Stimulated activated CD8-positive, alpha-beta memory T cell treated with anti-CD3 and anti-CD28 coated beads, Interleukin-2, amount 100 ng/mL, for 1 hour (primary cell): ENCODE results near the gene SLC39A9.
"Not testable (repeated sequence)": the region's sequence is repeated elsewhere in the genome, so short reads cannot be mapped to it uniquely, and the experiment has no call there.

Experiments used
- DNase-seq, 2 donors: peaks; one replicate each; pipeline ENCODE4 v3.0.0-alpha.2; 2020; ENCODE audit warnings: low read depth in 2 of 2

The SLC39A9 gene

DNA sequence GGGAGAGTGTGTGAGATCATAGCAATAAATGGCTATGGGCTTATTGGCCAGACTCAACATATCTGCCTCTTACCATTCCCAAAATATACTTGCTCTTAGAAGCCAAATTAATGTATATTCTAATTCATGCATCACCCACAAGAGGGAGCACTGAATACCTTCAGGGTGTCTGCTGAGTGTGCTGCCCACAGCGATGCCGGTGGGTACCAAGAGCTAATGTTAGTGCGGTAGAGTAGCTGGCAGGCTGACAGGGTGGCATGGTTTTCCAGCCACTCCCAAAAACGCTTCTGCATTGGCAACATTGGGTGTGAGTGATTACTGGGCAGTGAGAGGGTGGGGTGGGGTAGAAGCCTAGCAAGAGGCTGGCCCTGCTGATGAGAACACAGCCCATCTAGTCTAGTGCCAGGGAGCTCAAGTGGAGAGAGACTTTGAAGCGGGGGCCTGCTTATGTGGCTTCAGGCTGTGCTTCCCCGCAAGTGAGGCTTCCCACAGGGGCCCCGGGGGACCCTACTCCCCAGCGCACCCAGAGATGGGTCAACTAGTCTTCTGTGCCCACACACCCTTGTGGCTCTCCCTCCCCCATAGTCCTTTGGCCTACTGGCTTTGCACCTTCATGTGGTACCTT, 76.8 kb downstream of the SLC39A9 start:
- DNase-seq = no peak

DNA sequence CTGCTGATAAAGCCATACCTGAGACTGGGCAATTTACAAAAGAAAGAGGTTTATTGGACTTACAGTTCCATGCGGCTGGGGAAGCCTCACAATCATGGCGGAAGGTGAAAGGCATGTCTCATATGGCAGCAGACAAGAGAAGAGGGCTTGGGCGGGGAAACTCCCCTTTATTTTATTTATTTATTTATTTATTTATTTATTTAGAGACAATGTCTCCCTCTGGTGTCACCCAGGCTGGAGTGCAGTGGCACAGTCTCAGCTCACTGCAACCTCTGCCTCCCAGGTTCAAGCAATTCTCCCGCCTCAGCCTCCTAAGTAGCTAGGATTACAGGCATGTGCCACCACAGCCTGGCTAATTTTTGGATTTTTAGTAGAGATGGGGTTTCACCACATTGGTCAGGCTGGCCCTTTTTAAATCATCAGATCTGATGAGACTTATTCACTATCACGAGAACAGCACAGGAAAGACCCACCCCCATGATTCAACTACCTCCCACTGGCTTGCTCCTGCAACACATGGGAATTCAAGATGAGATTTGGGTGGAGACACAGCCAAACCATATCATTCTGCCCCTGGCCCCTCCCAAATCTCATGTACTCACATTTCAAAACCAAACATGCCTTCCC, 78.4 kb downstream of the SLC39A9 start:
- DNase-seq = not testable (repeated sequence)

DNA sequence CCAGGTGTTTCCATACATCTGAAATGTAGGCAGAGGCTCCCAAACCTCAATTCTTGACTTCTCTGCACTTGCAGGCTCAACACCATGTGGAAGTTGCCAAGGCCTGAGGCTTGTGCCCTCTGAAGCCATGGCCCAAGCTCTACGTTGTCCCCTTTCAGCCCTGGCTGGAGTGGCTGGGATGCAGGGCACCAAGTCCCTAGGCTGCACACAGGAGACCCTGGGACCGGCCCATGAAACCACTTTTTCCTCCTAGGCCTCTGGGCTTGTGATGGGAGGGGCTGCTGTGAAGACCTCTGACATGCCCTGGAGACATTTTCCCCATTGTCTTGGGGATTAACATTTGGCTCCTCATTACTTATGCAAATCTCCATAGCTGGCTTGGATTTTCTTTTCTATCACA, 79.6 kb downstream of the SLC39A9 start:
- DNase-seq = not testable (repeated sequence)

DNA sequence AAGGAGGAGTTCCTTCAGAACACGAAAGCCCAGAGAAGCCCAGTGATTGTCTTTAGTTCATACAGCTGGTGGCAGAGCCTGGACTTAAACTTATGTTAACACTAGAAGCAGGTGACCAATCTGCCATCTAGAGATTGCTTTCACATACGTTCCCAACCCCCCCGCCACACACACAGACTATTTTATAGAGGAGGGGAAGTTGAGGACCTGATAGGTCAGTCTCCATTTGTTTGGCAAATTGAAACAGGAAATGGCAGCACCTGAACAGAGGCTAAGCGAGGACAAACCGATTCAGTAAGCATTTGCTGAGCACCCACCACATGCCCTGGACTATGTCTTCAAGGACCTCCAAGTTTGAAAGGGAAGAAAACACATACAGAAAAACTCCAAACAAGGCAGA, 81.2 kb downstream of the SLC39A9 start:
- no peak for DNase-seq

DNA sequence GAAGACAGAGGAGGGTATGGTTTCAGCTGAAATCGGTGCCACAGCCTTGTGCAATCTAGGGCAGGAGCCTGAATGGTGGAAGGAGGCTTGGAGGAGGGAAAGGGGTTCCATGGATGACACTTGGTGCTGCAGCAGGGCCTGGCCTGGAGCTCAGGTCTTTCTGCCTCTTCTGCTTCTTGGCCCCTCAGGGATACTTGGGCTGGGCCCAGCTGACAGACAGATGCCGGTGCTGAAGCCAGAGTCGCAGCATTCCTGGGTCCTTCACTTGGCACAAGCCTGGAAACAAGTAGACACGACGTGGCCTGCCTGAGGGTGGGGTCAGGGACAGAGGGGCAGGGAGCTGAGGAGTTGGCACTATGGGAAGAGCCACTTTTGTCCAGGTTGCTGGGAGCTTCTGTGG, 81.6 kb downstream of the SLC39A9 start:
- DNase-seq = no peak

DNA sequence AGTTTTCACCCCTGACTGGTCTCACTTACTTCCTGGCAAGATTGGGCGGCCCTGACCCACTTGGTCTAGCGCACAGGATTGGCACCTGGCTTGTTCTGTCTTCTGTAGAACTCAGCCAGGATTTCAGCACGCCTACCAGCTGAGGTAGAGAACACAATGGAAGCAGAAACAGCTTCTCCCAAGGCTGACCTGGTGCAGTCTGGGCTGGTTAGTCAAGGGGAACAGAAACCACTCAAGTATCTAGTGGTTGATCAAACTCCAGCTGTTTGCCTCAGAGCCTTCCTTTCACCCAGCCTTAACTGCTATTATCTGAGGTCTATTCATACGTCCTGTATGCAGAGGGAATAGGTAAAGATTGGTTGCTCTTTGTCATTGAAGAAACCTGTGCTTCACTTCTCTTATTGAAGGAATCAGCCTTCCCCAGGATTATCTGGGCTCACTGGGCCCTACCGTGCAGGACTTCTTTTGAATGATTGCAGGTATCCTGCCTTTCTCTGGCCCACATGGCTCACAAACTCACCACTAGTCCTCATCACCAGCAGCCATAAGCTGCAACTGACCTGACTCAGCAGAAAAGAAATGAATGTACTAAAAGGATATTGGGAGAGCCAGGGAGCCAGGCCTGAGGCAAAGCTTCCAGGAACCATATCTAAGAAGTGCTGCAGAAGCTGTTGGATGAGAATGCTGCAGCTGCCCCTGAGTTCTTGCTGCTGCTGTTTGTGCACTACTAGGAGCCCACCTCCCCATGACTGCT, 83.5 kb downstream of the SLC39A9 start:
- DNase-seq = no peak

DNA sequence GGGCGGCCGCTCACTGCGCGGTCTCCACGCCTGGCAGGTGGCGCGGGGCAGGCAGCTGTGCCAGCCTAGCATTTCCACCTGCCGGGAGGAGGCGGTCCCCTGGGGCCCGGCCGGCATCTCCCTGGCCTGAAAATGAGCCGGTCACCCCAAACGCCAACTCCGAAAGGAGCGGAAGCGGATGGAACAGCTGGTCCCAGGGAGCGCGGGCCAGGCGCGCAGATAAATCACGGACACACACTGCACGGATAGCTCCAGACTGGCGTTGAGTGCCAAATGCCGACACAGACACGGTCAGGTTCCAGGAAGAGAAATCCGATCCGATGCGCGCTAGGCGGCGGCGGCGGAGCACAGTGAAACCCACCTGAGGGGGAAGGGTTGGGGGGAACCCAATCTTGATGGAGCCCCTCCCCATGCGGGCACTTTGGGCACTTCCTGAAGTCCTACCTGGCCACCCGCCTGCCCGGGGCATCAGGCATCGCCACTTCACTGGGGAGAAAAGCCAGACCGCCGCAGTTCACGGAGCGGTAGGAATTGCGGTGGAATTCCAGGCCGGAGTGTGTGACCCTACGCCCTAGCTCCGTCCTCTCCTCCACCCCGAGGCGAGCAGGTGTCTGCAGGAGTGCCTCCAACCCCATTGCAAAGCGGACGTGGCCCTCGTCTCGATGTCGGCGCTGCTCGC, 85.4 kb downstream of the SLC39A9 start:
- DNase-seq = no peak

DNA sequence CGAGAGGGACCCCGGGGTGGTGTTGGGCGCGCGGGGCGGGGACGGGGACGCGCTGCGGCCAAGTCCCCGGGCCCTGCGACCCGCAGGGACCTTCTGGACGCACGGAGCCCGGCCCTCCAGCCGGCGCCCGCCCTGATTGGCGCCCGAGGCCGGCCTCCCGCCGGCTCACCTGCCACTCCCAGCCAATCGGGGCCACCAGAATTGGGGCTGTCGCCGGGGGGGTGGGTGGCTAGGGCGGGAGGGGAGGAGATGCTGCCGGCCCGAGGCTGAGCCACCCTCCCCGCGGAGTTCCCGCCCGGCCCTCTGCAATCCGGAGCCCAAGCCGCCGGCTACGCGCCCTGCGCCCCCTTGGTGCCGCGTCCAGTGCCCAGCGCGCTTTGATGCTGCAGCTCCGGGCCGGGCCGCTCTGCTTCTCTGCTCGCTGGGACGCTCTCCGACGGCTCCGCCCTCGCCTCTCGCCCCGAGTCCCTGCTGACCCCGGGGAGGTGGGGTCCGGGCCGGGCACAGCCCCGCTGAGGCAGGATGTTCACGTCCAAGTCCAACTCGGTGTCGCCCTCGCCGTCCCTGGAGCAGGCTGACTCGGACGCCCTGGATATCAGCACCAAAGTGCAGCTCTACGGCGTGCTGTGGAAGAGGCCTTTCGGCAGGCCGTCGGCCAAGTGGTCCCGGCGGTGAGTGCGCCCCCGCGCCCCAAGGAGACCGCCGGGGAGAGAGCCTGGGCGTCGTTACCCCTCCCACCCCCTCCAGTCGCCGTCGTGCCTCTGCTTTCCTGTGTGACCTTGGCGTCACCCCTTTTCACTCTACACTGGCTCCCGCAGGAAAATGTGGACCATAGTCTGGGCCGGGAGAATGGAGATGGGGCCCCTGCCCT, 86.2 kb downstream of the SLC39A9 start, which contains the start of gene PLEKHD1:
Gene PLEKHD1, plus strand, starts transcription at position 285 of the 871 bp plus-strand sequence. Its CDS starts 238 bp downstream, at position 523.
- DNase-seq = no peak

DNA sequence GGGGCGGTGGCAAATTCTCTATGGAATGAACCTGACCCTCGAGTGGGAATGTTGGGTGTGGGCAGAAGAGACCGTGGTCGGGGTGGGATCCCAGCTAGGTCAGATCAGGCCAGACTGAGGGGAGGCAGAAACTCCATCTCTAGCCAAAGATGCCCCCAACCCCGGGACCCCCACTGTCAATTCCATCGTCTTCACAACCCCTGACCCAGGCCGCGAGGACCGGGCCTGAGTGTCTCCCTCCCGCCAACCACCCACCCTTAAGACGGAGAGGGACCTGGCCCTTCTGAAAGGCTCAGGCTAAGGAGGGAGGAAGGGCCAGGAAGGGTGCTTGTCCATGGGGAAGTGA, 86.8 kb downstream of the SLC39A9 start:
- no peak for DNase-seq

DNA sequence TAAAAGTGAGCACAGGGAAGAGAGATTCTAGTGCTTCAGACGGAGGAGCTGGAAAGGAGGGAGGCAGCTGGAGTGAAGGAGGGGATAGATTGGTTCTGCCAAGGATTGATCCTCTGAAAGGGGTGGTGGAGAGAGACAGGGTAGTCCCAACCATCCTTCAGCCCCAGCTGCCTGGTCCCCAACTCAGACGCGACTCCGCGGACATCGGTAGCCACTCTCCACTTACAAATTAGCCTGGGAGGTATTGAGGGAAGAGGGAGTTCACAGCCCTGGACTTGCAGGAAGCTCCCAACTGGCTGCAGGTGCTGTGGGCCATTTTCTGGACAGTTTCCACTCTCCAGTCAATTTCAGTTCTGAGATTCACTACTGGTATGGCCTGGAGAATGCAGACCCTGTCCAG, 87.2 kb downstream of the SLC39A9 start:
- DNase-seq = no peak

DNA sequence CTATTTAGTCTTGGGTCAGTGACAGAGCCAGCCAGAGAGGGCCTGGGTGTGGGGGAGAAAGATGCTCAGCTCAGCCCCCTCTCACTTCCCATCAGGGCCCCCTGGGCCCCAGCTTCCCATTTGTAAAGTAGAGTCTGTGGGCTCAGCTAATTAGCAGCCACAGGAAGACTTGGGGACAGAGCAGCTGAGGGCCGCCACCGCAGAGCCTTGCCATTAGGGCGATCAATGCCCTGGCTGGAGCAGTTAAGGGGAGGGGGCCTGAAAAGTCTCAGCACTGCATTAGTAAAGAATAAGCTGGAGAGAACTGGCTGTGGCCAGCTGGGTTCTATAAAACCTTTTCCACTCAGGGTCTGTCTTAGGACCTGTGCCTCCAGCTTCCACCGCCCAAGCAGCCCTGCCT, 88.7 kb downstream of the SLC39A9 start:
- no peak for DNase-seq

DNA sequence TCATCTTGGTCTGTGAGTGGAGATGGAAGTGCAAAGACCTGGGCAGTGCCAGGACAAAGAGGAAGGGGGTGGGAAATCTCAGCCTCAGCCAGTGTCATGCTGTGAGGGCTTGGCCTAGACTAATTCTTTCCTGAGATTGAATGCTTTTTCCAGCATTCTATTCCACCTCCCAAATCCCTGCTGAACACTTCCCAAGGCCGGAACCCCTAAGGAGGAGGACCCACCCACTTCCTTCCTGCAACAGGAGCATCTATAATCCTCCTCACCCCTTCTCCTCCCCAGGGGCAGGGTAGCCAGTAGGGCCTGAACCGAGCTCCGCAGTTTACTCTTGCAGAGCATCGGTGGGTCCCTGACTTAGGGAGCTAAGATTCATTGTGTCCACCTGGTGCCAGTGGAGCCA, 89.3 kb downstream of the SLC39A9 start:
- no peak for DNase-seq

DNA sequence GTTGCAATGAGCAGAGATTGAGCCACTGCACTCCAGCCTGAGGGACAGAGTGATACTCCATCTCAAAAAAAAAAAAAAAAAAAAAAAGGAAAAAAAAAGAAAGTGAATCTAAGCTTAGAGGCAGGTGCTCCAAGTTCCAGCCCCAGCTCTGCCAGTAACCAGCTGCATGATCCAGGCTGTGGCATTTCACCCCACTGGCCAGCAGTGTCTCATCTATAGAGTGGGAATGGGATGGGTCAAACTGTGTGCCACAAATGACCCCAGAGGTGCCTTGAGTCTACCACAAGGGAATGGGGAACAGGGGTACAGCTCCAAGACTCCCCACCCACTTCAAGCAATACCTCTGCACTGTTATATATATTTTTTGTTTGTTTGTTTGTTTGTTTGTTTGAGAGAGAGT, 91.0 kb downstream of the SLC39A9 start:
- no peak for DNase-seq

DNA sequence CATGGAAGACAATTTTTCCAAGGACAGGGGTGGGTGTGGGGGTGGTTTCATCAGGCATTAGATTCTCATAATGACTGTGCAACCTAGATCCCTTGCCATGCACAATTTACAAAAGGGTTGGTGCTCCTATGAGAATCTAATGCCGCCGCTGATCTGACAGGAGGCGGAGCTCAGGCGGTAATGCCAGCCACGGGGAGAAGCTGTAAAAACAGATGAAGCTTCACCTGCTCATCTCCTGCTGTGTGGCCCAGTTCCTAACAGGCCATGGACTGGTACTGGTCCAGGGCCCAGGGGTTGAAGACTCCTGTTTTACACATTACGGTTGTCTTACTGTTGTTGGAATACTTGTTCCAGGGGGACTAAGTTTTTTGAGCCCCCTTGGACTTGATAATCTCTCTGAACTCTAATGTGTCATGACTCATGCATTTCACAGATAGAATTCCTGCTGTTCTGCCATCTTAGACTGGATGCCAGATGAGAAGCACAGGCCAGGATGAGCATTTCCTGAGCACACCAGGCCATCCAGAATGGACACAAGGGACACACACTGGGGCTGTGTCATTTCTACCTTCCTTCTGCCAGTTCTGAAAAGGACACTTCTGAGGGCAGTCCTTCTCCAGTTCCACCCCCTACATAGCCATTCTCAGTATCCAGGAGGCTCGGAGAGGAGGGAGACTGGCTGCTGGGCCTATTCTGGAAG, 91.9 kb downstream of the SLC39A9 start:
- no peak for DNase-seq

DNA sequence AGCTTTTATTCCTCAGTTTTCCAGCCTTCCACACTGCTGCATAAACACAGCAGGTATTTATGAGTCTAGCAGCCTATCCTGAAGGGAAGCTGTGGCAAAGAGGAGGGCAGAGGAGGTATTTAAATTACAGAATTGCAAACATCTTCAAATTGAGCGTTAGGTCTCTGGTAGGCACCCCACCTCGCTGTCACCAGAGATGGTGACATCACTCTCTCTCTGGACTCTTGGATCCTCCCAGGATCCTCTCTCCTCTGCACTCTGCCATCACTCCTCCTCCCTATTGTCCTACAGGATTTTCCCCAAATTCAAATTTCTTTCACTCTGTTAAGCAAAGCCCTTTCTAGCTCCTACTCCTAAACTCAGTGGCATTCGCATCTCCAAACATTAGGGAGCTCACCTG, 92.7 kb downstream of the SLC39A9 start:
- DNase-seq = no peak

DNA sequence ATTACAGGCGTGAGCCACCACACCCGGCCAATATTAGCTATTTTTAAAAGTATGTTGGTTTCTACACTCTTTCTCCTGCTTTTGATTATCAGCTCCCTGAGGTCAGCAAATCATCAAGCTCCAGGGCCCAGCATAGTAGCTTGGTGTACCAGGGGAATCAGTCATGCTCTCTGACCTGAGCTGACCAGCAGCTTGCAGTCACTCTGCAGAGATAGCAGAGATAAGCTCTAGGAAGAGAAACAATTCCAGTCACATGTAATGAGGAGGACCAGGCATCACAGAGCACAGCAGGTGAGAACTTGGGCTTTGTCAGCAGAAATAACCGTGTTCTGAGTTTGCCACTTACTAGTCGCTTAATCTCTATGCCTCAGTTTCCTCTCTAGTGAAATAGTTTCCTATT, 94.5 kb downstream of the SLC39A9 start:
- DNase-seq = no peak

DNA sequence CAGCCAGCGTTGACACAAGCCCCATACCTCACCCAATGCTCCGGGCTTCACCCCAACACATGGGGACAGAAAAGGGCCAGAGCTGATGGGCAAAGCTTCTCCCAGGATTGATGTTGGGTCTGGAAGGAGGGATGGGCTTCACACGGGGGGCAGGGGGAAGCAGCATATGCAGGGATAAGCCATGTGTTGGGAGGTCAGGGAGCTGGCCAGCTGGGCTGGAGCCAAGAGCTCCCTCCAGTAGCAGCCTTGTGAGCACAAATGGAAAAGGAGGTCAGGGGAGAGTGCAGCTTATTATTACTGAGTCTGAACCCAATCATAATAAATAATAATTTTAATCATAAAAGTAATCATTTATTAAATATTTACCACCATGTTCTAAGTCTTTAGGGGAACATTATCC, 95.3 kb downstream of the SLC39A9 start:
- no peak for DNase-seq

DNA sequence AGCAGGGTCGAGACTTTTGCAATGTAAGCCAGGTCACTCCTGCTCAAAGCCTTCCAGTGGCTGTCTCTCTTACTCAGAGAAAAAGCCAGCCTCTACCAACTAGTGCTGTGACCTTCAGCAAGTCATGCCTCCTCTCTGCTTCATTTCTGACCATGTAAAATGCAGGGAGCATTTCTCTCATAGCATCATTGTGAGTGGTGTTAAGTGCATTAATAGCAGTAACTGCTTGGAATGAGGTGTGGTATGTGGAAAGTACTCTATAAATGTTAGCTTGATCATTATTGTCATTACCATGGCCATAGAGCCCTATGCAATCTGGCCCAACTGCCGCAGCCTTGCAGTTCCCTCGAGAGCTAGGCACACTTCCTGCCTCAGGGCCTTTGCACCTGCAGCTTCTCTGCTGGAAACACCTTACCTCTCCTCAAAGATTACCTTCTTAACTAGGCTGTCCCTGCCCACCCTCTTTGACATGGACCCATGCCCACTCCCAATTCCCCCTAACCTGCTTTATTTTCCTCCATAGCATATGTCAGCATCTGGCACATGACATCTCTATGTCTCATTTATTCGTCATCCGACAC, 96.9 kb downstream of the SLC39A9 start:
- no peak for DNase-seq

DNA sequence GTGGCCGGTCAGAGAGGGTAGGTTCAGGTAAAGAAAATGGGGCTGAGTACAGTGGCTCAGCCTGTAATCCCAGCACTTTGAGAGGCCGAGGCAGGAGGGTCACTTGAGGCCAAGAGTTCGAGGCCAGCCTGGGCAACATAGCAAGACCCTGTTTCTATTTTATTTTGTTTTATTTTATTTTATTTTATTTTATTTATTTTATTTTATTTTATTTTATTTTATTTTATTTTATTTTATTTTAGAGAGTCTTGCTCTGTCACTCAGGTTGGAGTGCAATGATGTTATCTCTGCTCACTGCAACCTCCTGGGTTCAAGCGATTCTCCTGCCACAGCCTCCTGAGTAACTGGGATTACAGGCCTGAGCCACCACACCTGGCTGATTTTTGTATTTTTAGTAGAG, 99.4 kb downstream of the SLC39A9 start:
- DNase-seq = not testable (repeated sequence)

DNA sequence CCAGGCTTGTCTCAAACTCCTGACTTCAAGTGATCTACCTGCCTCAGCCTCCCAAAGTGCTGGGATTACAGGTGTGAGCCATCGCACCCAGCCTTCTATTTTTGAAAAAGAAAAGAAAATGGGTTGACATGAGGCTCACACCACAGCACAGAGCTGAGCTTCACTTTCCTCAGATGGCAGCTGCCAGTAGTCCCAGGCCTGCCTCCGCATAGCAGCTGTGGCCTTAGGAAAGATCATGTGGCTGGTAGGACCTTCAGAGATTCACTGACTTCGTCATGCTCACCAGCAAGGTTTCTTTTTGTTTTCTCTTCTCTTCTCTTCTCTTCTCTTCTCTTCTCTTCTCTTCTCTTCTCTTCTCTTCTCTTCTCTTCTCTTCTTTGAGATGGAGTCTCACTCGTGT, 99.8 kb downstream of the SLC39A9 start:
- not testable (repeated sequence) for DNase-seq

DNA sequence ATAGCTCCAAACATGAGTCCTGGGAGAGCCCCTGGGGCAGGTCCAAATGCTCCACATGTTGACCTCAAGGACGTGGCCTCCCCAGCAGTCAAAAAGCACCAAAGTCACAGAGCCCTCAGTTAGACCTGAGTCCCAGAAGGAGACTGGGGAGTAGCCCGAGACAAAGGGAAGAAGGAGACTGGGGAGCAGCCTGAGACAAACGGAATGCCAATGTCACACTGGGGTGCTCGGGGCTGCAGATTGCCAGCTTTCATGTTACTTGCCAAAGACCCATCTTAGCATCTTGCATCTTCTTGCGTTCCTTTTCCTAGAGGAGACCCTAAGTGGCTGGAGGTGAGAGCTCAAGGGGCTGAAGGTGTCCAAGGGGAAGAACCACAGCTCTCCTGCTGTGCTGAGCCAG, 100.9 kb downstream of the SLC39A9 start:
- DNase-seq = no peak
